ENCODE measurements around the gene CHRNB2.
"Not testable (repeated sequence)": the region's sequence is repeated elsewhere in the genome, so short reads cannot be mapped to it uniquely, and the experiment has no call there.

Gene CHRNB2, protein sequence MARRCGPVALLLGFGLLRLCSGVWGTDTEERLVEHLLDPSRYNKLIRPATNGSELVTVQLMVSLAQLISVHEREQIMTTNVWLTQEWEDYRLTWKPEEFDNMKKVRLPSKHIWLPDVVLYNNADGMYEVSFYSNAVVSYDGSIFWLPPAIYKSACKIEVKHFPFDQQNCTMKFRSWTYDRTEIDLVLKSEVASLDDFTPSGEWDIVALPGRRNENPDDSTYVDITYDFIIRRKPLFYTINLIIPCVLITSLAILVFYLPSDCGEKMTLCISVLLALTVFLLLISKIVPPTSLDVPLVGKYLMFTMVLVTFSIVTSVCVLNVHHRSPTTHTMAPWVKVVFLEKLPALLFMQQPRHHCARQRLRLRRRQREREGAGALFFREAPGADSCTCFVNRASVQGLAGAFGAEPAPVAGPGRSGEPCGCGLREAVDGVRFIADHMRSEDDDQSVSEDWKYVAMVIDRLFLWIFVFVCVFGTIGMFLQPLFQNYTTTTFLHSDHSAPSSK

DNA sequence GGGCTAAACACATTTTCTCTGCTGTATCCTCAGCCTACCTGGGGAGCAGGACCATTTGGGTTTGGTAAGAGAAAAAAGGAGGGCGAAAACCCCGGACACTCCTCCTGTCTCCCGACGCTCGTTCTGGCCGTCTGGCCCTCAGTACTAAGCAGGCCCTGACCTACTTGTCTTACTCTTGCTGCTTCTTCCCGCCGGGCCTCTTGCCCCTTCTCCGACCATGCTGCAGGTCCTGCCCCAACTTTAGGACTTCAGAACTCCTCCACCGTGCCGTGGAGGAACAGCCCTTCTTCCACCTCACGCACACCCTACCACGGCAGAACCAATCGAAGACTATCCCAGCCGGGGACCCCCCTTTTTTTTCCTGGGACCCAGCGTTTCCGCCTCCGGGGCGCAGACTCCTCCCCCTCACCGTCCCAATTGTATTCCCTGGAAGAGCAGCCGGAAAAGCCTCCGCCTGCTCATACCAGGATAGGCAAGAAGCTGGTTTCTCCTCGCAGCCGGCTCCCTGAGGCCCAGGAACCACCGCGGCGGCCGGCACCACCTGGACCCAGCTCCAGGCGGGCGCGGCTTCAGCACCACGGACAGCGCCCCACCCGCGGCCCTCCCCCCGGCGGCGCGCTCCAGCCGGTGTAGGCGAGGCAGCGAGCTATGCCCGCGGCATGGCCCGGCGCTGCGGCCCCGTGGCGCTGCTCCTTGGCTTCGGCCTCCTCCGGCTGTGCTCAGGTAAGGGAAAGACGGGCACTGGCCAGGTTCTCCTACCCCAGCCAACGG is at the start of gene CHRNB2:
TSS of gene CHRNB2 (plus strand) at position 393 of the 771 bp plus-strand sequence. CDS start at position 660, 267 bp downstream.
- Histone ChIP-seq H3K9me3 (ENCODE audit: control insufficient read depth, insufficient read depth, low read length) (no peaks in the 10 kb centered on the region), H3K9ac (ENCODE audit: low read depth, low read length) (peak within 1 kb of the TSS; percentile 41), H3K4me1 (ENCODE audit: control insufficient read depth, insufficient read depth, low read length) (peaks cover 8% of the 10 kb centered on the region), H3K36me3 (ENCODE audit: control insufficient read depth, insufficient read depth, low read length) (peaks cover 8% of the 10 kb centered on the region), H3K27me3 (ENCODE audit: control insufficient read depth, insufficient read depth, low read length) (peaks cover 7% of the 10 kb centered on the region), H3K4me3 (ENCODE audit: low read depth, low read length) (peak within 1 kb of the TSS; percentile 79)

DNA sequence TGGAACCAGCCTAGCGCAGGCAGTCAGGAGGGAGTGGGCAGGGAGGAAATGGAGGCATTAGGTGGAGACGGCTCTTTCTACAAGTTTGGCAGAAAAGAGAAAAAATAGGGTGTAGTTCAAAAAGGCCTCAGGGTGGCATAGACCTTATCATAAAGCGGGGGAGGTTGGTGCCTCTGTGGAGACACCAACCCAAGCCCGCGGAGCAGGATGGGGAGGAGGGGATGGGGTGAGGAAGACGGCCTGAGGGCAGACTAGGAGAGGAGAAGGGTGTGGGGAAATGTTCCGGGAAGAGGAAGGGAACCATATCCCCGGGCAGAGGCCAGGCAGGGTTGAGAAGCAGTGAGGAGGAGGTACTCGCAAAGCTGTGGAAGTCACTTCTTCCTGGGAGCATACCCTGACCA is 48.0 kb upstream of the CHRNB2 start:
- Histone ChIP-seq H3K9me3 (ENCODE audit: control insufficient read depth, insufficient read depth, low read length) (no peaks in the 10 kb centered on the region), H3K9ac (ENCODE audit: low read depth, low read length) (no peak overlapping the region), H3K4me1 (ENCODE audit: control insufficient read depth, insufficient read depth, low read length) (no peaks in the 10 kb centered on the region), H3K36me3 (ENCODE audit: control insufficient read depth, insufficient read depth, low read length) (no peaks in the 10 kb centered on the region), H3K4me3 (ENCODE audit: low read depth, low read length) (no peak overlapping the region), H3K27me3 (ENCODE audit: control insufficient read depth, insufficient read depth, low read length) (no peaks in the 10 kb centered on the region)

DNA sequence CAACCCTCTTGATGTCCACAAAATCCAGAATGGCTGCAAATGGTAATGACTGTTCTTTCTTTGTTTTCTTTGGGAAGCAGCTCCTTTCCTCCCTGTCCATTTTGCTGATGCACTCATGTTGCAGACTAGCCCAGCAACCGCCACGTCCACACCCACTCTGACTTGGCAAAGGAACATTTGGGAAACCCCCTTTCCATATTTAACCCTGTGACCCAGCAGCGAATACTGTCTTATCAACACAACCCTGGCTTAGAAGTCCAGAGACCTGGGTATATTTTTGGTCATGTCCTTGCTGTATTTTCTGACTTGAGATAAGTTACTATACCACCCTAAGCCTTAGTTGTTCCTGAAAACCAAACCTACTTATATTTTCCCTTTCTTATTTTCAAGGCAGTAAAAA is 47.2 kb upstream of the CHRNB2 start:
- Histone ChIP-seq H3K27me3 (ENCODE audit: control insufficient read depth, insufficient read depth, low read length) (no peaks in the 10 kb centered on the region), H3K9me3 (ENCODE audit: control insufficient read depth, insufficient read depth, low read length) (no peaks in the 10 kb centered on the region), H3K4me1 (ENCODE audit: control insufficient read depth, insufficient read depth, low read length) (no peaks in the 10 kb centered on the region), H3K4me3 (ENCODE audit: low read depth, low read length) (no peak overlapping the region), H3K9ac (ENCODE audit: low read depth, low read length) (no peak overlapping the region), H3K36me3 (ENCODE audit: control insufficient read depth, insufficient read depth, low read length) (no peaks in the 10 kb centered on the region)

DNA sequence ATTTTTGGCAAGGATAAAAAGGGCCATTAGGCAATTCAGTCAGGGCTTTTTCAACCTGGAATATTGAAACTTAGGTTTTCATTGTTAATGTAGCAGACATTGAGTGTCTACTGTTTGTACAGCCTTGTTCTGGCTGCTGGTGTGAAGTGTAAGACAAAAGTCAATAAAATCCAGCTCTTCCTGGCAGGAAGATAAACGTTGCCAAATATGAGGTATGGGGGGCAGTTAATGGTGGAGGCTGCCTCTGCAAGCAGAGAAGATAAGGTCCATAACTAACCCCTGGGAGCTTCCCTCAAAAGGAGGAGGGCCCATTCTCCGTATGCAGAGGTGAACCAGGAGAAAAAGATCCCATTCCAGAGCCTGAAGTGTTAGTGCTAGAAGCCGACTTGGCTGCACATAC is 45.9 kb upstream of the CHRNB2 start:
- H3K9ac ChIP-seq (ENCODE audit: low read depth, low read length), result no peak overlapping the region
- H3K4me3 ChIP-seq (ENCODE audit: low read depth, low read length), result no peak overlapping the region
- H3K36me3 ChIP-seq (ENCODE audit: control insufficient read depth, insufficient read depth, low read length), result no peaks in the 10 kb centered on the region
- no peaks in the 10 kb centered on the region for H3K27me3 ChIP-seq (ENCODE audit: control insufficient read depth, insufficient read depth, low read length)
- no peaks in the 10 kb centered on the region for H3K9me3 ChIP-seq (ENCODE audit: control insufficient read depth, insufficient read depth, low read length)
- H3K4me1 ChIP-seq (ENCODE audit: control insufficient read depth, insufficient read depth, low read length), result no peaks in the 10 kb centered on the region

DNA sequence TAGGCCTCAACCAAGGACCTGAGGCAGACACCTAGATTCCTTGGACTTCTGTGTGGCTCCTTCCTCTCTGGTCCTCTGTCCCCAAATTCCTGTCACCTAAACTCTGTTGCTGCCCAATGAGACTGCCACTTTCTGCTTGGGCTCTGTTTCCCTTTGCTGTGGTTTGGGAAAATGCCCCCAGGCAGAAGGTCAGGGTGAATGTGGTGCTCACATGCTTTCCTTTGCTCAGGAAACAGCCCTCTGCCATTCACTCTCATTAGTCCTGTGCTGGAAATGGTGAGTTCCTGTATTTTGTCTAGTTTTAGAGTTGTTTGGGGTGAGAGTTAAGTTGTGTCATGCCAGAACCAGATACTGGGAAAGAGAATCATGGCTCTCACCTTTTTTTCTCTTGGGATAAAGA is 42.7 kb upstream of the CHRNB2 start:
- Histone ChIP-seq H3K4me1 (ENCODE audit: control insufficient read depth, insufficient read depth, low read length) (no peaks in the 10 kb centered on the region), H3K27me3 (ENCODE audit: control insufficient read depth, insufficient read depth, low read length) (no peaks in the 10 kb centered on the region), H3K9ac (ENCODE audit: low read depth, low read length) (no peak overlapping the region), H3K4me3 (ENCODE audit: low read depth, low read length) (no peak overlapping the region), H3K36me3 (ENCODE audit: control insufficient read depth, insufficient read depth, low read length) (no peaks in the 10 kb centered on the region), H3K9me3 (ENCODE audit: control insufficient read depth, insufficient read depth, low read length) (no peaks in the 10 kb centered on the region)

DNA sequence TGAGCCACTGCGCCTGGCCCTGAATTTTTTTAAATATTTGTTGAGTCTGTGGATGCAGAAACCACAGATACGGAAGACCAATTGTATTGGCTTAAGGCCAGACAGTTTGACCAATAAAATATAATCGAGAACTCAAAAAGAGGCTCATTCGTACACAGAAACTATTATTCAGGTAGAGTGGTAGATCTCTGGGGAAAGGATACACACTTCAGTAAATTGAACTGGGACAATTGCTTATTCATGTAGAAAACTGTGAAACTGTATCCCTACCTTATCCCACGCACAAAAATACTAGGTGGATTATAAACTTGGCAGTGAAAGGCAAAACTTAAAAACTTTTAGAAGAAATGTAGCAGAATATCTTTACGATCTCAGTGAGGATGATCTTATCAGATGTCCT is 40.4 kb upstream of the CHRNB2 start:
- H3K9ac ChIP-seq (ENCODE audit: low read depth, low read length), result no peak overlapping the region
- no peaks in the 10 kb centered on the region for H3K4me1 ChIP-seq (ENCODE audit: control insufficient read depth, insufficient read depth, low read length)
- no peaks in the 10 kb centered on the region for H3K9me3 ChIP-seq (ENCODE audit: control insufficient read depth, insufficient read depth, low read length)
- H3K4me3 ChIP-seq (ENCODE audit: low read depth, low read length), result no peak overlapping the region
- no peaks in the 10 kb centered on the region for H3K27me3 ChIP-seq (ENCODE audit: control insufficient read depth, insufficient read depth, low read length)
- H3K36me3 ChIP-seq (ENCODE audit: control insufficient read depth, insufficient read depth, low read length), result no peaks in the 10 kb centered on the region

DNA sequence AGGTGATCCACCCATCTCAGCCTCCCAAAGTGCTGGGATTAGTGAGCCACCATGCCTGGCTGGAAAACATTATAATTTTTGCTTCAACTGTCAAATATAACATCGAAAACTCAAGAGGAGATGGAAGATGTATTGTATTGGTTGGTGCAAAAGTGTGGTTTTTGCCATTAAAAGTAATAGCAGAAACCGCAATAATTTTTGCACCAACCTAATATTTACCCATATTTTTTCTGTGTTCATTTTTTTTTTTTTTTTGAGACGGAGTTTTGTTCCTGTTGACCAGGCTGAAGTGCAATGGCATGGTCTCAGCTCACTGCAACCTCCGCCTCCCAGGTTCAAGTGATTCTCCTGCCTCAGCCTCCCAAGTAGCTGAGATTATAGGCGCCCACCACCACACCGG is 38.3 kb upstream of the CHRNB2 start:
- Histone ChIP-seq H3K27me3 (ENCODE audit: control insufficient read depth, insufficient read depth, low read length) (no peaks in the 10 kb centered on the region), H3K36me3 (ENCODE audit: control insufficient read depth, insufficient read depth, low read length) (no peaks in the 10 kb centered on the region), H3K9ac (ENCODE audit: low read depth, low read length) (no peak overlapping the region), H3K4me1 (ENCODE audit: control insufficient read depth, insufficient read depth, low read length) (no peaks in the 10 kb centered on the region), H3K9me3 (ENCODE audit: control insufficient read depth, insufficient read depth, low read length) (no peaks in the 10 kb centered on the region), H3K4me3 (ENCODE audit: low read depth, low read length) (no peak overlapping the region)

DNA sequence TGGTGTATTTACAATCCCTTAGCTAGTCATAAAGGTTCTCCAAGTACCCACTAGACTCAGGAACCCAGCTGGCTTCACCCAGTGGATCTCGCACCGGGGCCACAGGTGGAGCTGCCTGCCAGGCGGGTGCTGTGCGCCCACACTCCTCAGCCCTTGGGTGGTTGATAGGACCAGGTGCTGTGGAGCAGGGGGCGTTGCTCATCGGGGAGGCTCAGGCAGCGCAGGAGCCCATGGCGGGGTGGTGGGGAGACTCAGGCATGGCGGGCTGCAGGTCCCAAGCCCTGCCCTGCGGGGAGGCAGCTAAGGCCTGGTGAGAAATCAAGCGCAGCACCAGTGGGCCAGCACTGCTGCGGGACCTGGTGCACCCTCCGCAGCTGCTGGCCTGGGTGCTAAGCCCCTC is 35.6 kb upstream of the CHRNB2 start:
- H3K9me3 ChIP-seq (ENCODE audit: control insufficient read depth, insufficient read depth, low read length); H3K9ac ChIP-seq (ENCODE audit: low read depth, low read length); H3K36me3 ChIP-seq (ENCODE audit: control insufficient read depth, insufficient read depth, low read length); H3K4me3 ChIP-seq (ENCODE audit: low read depth, low read length); H3K4me1 ChIP-seq (ENCODE audit: control insufficient read depth, insufficient read depth, low read length); H3K27me3 ChIP-seq (ENCODE audit: control insufficient read depth, insufficient read depth, low read length): not testable (repeated sequence)

DNA sequence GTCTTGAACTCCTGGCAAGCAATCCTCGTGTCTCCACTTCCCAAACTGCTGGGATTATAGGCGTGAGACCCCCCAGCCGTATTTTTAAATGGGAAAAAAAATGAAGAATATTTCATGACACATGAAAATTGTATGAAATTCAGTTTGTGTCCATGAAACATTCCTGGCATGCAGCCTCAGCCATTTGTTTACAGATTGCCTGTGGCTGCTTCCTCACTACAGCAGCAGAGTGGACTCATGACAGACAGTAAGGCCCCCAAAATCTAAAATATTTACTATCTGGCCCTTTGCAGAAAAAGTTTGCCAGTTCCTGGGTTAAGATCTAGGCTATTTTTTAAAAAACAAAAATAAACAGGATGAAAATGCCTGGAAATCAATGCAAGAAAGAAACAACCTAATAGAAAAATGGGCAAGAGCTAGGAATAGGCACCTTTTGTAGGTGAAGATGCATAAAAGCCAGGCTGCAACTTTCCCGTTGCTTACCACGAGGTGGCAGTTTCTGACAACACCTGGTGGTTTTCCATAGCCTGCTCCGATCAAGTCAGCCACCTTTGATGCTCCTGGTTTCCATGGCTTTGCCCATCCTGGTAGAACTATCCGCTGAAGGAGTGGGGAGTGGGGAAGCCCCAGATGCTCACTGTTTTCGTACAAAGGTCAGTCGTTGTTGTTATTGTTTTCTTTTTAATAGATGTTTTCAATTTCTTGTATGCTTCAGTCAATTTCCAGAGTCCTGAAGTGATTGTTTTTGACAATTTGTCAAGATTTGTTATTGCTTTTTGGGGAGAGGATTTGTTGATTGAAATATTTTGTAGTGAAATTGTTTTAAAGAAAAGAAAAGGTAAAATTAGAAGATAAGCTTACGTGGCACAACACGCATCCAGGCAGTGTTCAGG is 33.4 kb upstream of the CHRNB2 start:
- H3K4me1 ChIP-seq (ENCODE audit: control insufficient read depth, insufficient read depth, low read length), result no peaks in the 10 kb centered on the region
- no peaks in the 10 kb centered on the region for H3K36me3 ChIP-seq (ENCODE audit: control insufficient read depth, insufficient read depth, low read length)
- no peaks in the 10 kb centered on the region for H3K9me3 ChIP-seq (ENCODE audit: control insufficient read depth, insufficient read depth, low read length)
- no peak overlapping the region for H3K9ac ChIP-seq (ENCODE audit: low read depth, low read length)
- H3K4me3 ChIP-seq (ENCODE audit: low read depth, low read length), result no peak overlapping the region
- no peaks in the 10 kb centered on the region for H3K27me3 ChIP-seq (ENCODE audit: control insufficient read depth, insufficient read depth, low read length)

DNA sequence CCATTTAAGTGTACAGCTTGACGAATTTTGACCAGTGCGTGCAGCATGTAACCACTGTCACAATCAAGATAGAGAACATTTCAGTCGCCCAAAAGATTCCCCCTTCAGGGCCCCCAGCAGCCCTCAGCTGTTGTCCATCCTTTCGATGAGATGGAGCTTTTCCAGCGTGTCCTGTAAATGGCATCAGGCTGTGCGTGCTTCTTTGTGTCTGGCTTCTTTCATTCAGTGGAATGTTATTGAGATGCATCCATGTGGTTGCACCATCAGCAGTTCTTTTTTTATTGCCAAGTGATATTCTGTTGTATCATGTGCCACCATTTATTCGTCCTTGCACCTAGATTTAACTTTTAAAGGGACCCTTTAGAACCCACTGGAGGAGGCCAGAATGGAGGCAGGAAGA is 31.0 kb upstream of the CHRNB2 start:
- no peaks in the 10 kb centered on the region for H3K9me3 ChIP-seq (ENCODE audit: control insufficient read depth, insufficient read depth, low read length)
- H3K9ac ChIP-seq (ENCODE audit: low read depth, low read length), result no peak overlapping the region
- H3K27me3 ChIP-seq (ENCODE audit: control insufficient read depth, insufficient read depth, low read length), result peaks cover 2% of the 10 kb centered on the region
- H3K4me1 ChIP-seq (ENCODE audit: control insufficient read depth, insufficient read depth, low read length), result peaks cover 3% of the 10 kb centered on the region
- H3K4me3 ChIP-seq (ENCODE audit: low read depth, low read length), result no peak overlapping the region
- H3K36me3 ChIP-seq (ENCODE audit: control insufficient read depth, insufficient read depth, low read length), result no peaks in the 10 kb centered on the region

Data from iPS-15b (cell line).